Sigmoid colon (tissue), 4 donors: Measurements from ENCODE around the gene TCF7L1.

ENCODE experiments used
- POLR2AphosphoS5 ChIP-seq, 4 donors: sonication (generic); formaldehyde crosslinking; IDR thresholded peaks; one replicate each; pipeline ENCODE4 v1.6.1; 2017; ENCODE audit warnings: antibody characterized with exemption in 4 of 4
- TF ChIP-seq, protein P1 (sequence below), 4 experiments: fragments of 450-650 bp in 3 of 4; fragments of 200-600 bp in 1 of 4; IDR thresholded peaks; one replicate each; pipeline ENCODE4 v1.5.1; 2016 to 2019; ENCODE audit warnings: antibody characterized with exemption in 4 of 4, mild to moderate bottlenecking in 3 of 4, moderate library complexity in 2 of 4

- TF ChIP-seq, protein P1, sequence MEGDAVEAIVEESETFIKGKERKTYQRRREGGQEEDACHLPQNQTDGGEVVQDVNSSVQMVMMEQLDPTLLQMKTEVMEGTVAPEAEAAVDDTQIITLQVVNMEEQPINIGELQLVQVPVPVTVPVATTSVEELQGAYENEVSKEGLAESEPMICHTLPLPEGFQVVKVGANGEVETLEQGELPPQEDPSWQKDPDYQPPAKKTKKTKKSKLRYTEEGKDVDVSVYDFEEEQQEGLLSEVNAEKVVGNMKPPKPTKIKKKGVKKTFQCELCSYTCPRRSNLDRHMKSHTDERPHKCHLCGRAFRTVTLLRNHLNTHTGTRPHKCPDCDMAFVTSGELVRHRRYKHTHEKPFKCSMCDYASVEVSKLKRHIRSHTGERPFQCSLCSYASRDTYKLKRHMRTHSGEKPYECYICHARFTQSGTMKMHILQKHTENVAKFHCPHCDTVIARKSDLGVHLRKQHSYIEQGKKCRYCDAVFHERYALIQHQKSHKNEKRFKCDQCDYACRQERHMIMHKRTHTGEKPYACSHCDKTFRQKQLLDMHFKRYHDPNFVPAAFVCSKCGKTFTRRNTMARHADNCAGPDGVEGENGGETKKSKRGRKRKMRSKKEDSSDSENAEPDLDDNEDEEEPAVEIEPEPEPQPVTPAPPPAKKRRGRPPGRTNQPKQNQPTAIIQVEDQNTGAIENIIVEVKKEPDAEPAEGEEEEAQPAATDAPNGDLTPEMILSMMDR (IDR thresholded peaks at IDR 0.05): no peak
- no peak for TF ChIP-seq POLR2AphosphoS5 (IDR thresholded peaks at IDR 0.05)
These were observed 17.0 kb upstream of the TCF7L1 start for GRCh38 chr2:85116207-85116606.
